HepG2 (cell line): Measurements from ENCODE around the gene SLC43A1. TPM values are rescaled to one million over a fixed set of nuclear protein-coding genes. Genes with fewer than 3 reads are reported as not detected.

Source experiments
- FOSL1 ChIP-seq: sonication (generic); formaldehyde crosslinking; IDR thresholded peaks from 2 replicates; pipeline ENCODE4 v1.9.0; 2021; ENCODE audit warnings: missing genetic modification reagents, borderline replicate concordance
- FOSL2 ChIP-seq: sonication (generic); formaldehyde crosslinking; IDR thresholded peaks from 2 replicates; pipeline ENCODE4 v1.4.0; 2020; ENCODE audit warnings: missing genetic modification reagents
- IRF2 ChIP-seq: IDR thresholded peaks from 2 replicates; pipeline ENCODE4 v1.6.1; 2018; ENCODE audit warnings: missing genetic modification reagents, missing compliant biosample characterization
- SAP130 ChIP-seq: IDR thresholded peaks from 2 replicates; pipeline ENCODE4 v1.6.1; 2016; ENCODE audit warnings: low read depth
- UBTF ChIP-seq: sonication (generic); formaldehyde crosslinking; IDR thresholded peaks from 2 replicates; pipeline ENCODE4 v1.4.0; 2020; ENCODE audit warnings: mild to moderate bottlenecking, missing genetic modification reagents
- ZNF292 ChIP-seq: sonication (generic); formaldehyde crosslinking; IDR thresholded peaks from 2 replicates; pipeline ENCODE4 v1.8.1; 2022; ENCODE audit warnings: mild to moderate bottlenecking, low read depth, missing genetic modification reagents, borderline replicate concordance
- polyA plus RNA-seq, 8 experiments: library from polyadenylated mRNA; depleted of rRNA in 3 of 8; stranded (reverse) in 7 of 8; unstranded in 1 of 8; fragments of >200 nt; fragmentation: Illumina TruSeq in 4 of 8; extraction: Trizol in 4 of 8; gene quantifications; 2 replicates each; pipeline versions ENCODE4 v1.2.1 to v1.2.3, GENCODE V29; 2011 to 2016; ENCODE audit warnings: low read depth in 4 of 8, missing spikeins in 1 of 8, mixed read lengths in 1 of 8; ENCODE audit not compliant: insufficient read depth in 1 of 8
- total RNA-seq, 5 experiments: library from RNA; depleted of rRNA; stranded (reverse); fragments of >200 nt; fragmentation: Illumina TruSeq; extraction: Trizol; gene quantifications; 2 replicates each; pipeline ENCODE4 v1.2.3, GENCODE V29; 2016; ENCODE audit warnings: low read depth in 1 of 5
- TF ChIP-seq, protein P1 (sequence below): sonication (generic); formaldehyde crosslinking; IDR thresholded peaks from 2 replicates; pipeline ENCODE4 v1.5.1; 2020; ENCODE audit warnings: mild to moderate bottlenecking, missing genetic modification reagents, moderate library complexity

The SLC43A1 gene
- total and polyA plus RNA-seq, 2 of the 13 experiments (the other 11 are each of a cell fraction or from before 2014, with no cell fraction given): 72.3 to 87.6 TPM

DNA sequence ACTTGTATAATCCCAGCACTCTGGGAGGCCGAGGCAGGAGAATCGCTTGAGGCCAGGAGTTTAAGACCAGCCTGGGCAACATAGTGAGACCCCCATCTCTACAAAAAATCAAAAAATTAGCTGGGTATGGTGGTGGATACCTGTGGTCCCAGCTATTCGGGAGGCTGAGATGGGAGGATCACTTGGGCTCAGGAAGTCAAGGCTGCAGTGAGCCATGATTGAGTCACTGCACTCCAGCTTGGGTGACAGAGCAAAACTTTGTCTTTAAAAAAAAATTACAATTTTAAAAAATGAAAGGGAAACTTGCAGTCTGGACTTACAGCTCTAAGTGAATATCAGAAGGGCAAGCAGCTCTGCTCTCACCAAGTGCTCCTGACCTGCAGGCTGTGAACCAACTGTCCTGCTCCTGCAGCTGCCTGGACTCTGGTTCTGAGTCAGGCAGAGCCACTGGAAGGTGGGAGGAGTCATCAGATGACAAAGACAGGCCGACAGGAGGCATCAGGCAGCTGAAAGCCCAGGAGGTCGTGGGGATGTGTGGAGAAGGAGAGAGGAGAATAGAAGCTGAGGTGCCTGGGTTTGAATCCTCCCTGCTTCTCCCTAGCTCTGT, 31.5 kb upstream of the SLC43A1 start (continued):
- peak; percentile 66; the same call in 1 of the 2 replicates for TF ChIP-seq ZNF292 (CRISPR knock-in tag)
- peak; percentile 21; the same call in 1 of the 2 replicates for TF ChIP-seq IRF2 (CRISPR knock-in tag)
- TF ChIP-seq, protein P1, sequence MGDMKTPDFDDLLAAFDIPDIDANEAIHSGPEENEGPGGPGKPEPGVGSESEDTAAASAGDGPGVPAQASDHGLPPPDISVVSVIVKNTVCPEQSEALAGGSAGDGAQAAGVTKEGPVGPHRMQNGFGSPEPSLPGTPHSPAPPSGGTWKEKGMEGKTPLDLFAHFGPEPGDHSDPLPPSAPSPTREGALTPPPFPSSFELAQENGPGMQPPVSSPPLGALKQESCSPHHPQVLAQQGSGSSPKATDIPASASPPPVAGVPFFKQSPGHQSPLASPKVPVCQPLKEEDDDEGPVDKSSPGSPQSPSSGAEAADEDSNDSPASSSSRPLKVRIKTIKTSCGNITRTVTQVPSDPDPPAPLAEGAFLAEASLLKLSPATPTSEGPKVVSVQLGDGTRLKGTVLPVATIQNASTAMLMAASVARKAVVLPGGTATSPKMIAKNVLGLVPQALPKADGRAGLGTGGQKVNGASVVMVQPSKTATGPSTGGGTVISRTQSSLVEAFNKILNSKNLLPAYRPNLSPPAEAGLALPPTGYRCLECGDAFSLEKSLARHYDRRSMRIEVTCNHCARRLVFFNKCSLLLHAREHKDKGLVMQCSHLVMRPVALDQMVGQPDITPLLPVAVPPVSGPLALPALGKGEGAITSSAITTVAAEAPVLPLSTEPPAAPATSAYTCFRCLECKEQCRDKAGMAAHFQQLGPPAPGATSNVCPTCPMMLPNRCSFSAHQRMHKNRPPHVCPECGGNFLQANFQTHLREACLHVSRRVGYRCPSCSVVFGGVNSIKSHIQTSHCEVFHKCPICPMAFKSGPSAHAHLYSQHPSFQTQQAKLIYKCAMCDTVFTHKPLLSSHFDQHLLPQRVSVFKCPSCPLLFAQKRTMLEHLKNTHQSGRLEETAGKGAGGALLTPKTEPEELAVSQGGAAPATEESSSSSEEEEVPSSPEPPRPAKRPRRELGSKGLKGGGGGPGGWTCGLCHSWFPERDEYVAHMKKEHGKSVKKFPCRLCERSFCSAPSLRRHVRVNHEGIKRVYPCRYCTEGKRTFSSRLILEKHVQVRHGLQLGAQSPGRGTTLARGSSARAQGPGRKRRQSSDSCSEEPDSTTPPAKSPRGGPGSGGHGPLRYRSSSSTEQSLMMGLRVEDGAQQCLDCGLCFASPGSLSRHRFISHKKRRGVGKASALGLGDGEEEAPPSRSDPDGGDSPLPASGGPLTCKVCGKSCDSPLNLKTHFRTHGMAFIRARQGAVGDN (CRISPR knock-in tag): 0 out of 2 replicates have a peak, but pooled peaks have one; percentile 19
- 0 out of 2 replicates have a peak, but pooled peaks have one; percentile 31 for TF ChIP-seq SAP130
- TF ChIP-seq FOSL1 (CRISPR knock-in tag): no peak
- TF ChIP-seq FOSL2 (CRISPR knock-in tag): peak; percentile 67
- no peak for TF ChIP-seq UBTF (CRISPR knock-in tag)
